ENCODE measurements around the gene KCND3.

GRCh38 chr1:111723871-111724270 is 265.6 kb downstream of the KCND3 start:
- no peak for TF ChIP-seq EZH2 (IDR thresholded peaks at IDR 0.05; ENCODE audit: borderline replicate concordance, insufficient read depth, low read length, poor library complexity, severe bottlenecking)
- TF ChIP-seq CTCF (IDR thresholded peaks at IDR 0.05; ENCODE audit: poor library complexity, severe bottlenecking) = no peak
- no peak for TF ChIP-seq MXI1 (conservative IDR thresholded peaks at IDR 0.05; ENCODE audit: poor library complexity, severe bottlenecking)
- TF ChIP-seq RAD21 (conservative IDR thresholded peaks at IDR 0.05) = no peak
- TF ChIP-seq TAF1 (IDR thresholded peaks at IDR 0.05; ENCODE audit: low read depth) = no peak
